Cardiac fibroblast (primary cell): Measurements from ENCODE around the gene NAV1.

Source experiments
- DNase-seq, 2 donors: peaks; one replicate each; pipeline versions ENCODE4 v3.0.0 to v3.0.0-alpha.2; 2010; ENCODE audit warnings: low read depth in 2 of 2
- H3K4me3 ChIP-seq, 2 donors: replicated peaks in 1 of 2; 1 replicate in 1 of 2; 2 replicates in 1 of 2; pipeline ENCODE4 v1.5.1; 2011; ENCODE audit warnings: low read depth in 2 of 2, low read length in 2 of 2, mild to moderate bottlenecking in 2 of 2, moderate library complexity in 1 of 2
- CTCF ChIP-seq: IDR thresholded peaks from one replicate; pipeline ENCODE4 v1.5.1; 2011; ENCODE audit warnings: low read depth, mild to moderate bottlenecking, low read length, inconsistent platforms

NAV1 gene

GRCh38 chr1:201508809-201509208 is 30.1 kb upstream of the NAV1 start:
- DNase-seq = no peak
- TF ChIP-seq CTCF = no peak
- H3K4me3 ChIP-seq = no peak overlapping the region

GRCh38 chr1:201509601-201510374 is 29.1 kb upstream of the NAV1 start:
- H3K4me3 ChIP-seq = no peak overlapping the region
- no peak for DNase-seq
- no peak for TF ChIP-seq CTCF

GRCh38 chr1:201510734-201511133 is 28.2 kb upstream of the NAV1 start:
- no peak overlapping the region for H3K4me3 ChIP-seq
- DNase-seq = no peak
- no peak for TF ChIP-seq CTCF

GRCh38 chr1:201511396-201511940 is 27.5 kb upstream of the NAV1 start:
- peak in 1 of 2 donors; percentile 74 for DNase-seq
- no peak for TF ChIP-seq CTCF
- no peak overlapping the region for H3K4me3 ChIP-seq

- no peak overlapping the region for H3K4me3 ChIP-seq
- no peak for TF ChIP-seq CTCF
- DNase-seq = no peak
Measured at GRCh38 chr1:201511941-201512539, 26.9 kb upstream of the NAV1 start.

GRCh38 chr1:201513498-201514243 is 25.3 kb upstream of the NAV1 start:
- H3K4me3 ChIP-seq = no peak overlapping the region
- no peak for DNase-seq
- TF ChIP-seq CTCF = no peak
